Psoas muscle (tissue), 8 donors: Measurements from ENCODE around the gene KNDC1. TPM values are rescaled to one million over a fixed set of nuclear protein-coding genes. Genes with fewer than 3 reads are reported as not detected.

Experiments used
- ATAC-seq, 4 donors: fragments of 200-7000 bp; cut with Tn5 transposase; one replicate each; pipeline ENCODE4 v1.9.1; 2020; ENCODE audit warnings: moderate library complexity in 3 of 4, mild to moderate bottlenecking in 2 of 4
- DNase-seq, 2 donors: peaks; one replicate each; pipeline ENCODE4 v3.0.0-alpha.2; 2020
- H3K27ac ChIP-seq: fragments of 200-600 bp; one replicate; pipeline ENCODE4 v1.8.0; 2022
- H3K27me3 ChIP-seq, 3 donors: fragments of 200-600 bp in 1 of 3; one replicate each; pipeline versions ENCODE4 v1.6.1 to v1.8.0; 2013 to 2022; ENCODE audit warnings: low read length in 2 of 3, mild to moderate bottlenecking in 2 of 3, moderate library complexity in 1 of 3; ENCODE audit not compliant: insufficient read depth in 3 of 3
- H3K36me3 ChIP-seq, 2 donors: fragments of 200-600 bp in 1 of 2; one replicate each; pipeline versions ENCODE4 v1.6.1 to v1.8.0; 2013 to 2022; ENCODE audit warnings: low read depth in 1 of 2, mild to moderate bottlenecking in 1 of 2, moderate library complexity in 1 of 2; ENCODE audit not compliant: insufficient read depth in 1 of 2
- H3K4me1 ChIP-seq: fragments of 200-600 bp; one replicate; pipeline ENCODE4 v1.8.0; 2022
- H3K4me3 ChIP-seq: fragments of 200-600 bp; one replicate; pipeline ENCODE4 v1.8.0; 2022; ENCODE audit warnings: mild to moderate bottlenecking
- H3K9me3 ChIP-seq: fragments of 200-600 bp; one replicate; pipeline ENCODE4 v1.8.0; 2022
- WGBS, 3 donors: extraction: QIAGEN DNeasy Blood & Tissue Kit; methylation state at CpG; one replicate each; pipeline versions ENCODE4 v1.1.6 to v1.1.7; 2013; 5-methylcytosine and 5-hydroxymethylcytosine counted together
- intact Hi-C, 2 donors: fragments of 100-400 bp; cut with DNase I; formaldehyde crosslinking; loops; one replicate each; pipeline versions ENCODE4 v1.11.0 to v1.14.2; 2022
- polyA plus RNA-seq, 3 donors: library from polyadenylated mRNA; stranded (reverse); fragments of 200-250 nt; gene quantifications; one replicate each; pipeline ENCODE4 v1.2.3, GENCODE V29; 2013
- total RNA-seq, 4 donors: library from RNA; stranded (reverse); fragmentation: NEBNext Ultra II Directional in 2 of 4; extraction: Animal tissue kit (Norgen Biotek cat#: 25700) in 2 of 4; gene quantifications; one replicate each; pipeline versions ENCODE4 v1.2.1 to v1.2.4, GENCODE V29; 2021 to 2023
- TF ChIP-seq, protein P1 (sequence below): fragments of 200-600 bp; IDR thresholded peaks from one replicate; pipeline ENCODE4 v1.8.0; 2022; ENCODE audit warnings: antibody characterized with exemption
- donor health status: healthy with polysubstance abuse.
- donor health status: DM: no; HTN: no; CAD: no; lungs with moderate emphysema.
- donor health status: Bipolar disorder and iron deficiency.
- donor health status: healthy.
- donor health status: DM: yes; HTN: yes; CAD: no.
- donor health status: DM: no; HTN: no; CAD: no.
- donor health status: DM: no; HTN: no; CAD: no.
- donor health status: DM: yes; HTN: yes; CAD: no.

Gene KNDC1
- total and polyA plus RNA-seq, 7 donors = under 0.01 to 0.10 (median 0.01) TPM; not detected in 4

DNA sequence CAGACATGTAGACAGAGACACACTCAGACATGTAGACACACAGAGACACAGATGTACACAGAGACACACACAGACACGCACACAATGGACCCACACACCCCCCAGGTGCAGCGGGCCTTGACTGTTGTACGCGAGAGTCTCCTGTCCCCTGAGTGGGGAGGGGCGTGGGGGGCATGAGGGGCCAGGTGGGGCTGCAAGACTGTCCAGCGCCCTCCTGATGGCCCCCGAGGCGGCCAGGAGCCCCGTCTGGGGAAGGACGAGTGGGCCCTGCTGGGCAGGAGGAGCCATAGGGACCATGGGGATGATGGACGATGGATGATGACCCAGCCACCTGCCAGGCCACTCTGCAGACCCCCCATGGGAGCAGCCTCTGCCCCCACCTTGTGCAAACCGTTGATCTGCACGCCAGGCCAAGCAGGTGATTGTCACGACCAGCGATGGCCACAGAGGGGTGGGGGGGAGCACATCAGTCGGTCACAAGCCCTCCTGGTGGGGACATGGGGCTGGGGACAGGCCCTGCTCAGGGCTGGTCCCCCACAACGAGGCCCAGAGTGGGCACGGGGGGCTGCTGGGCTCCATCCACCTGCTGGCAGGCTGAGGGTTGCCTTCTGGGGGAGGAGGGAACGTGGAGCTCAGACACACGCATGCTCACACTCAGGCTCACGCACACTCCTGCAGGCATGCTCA lies 89.2 kb downstream of the KNDC1 start:
- no peaks in the 10 kb centered on the region for H3K9me3 ChIP-seq
- ATAC-seq (no peak), DNase-seq (no peak)
- no peak overlapping the region for H3K4me3 ChIP-seq
- TF ChIP-seq, protein P1, sequence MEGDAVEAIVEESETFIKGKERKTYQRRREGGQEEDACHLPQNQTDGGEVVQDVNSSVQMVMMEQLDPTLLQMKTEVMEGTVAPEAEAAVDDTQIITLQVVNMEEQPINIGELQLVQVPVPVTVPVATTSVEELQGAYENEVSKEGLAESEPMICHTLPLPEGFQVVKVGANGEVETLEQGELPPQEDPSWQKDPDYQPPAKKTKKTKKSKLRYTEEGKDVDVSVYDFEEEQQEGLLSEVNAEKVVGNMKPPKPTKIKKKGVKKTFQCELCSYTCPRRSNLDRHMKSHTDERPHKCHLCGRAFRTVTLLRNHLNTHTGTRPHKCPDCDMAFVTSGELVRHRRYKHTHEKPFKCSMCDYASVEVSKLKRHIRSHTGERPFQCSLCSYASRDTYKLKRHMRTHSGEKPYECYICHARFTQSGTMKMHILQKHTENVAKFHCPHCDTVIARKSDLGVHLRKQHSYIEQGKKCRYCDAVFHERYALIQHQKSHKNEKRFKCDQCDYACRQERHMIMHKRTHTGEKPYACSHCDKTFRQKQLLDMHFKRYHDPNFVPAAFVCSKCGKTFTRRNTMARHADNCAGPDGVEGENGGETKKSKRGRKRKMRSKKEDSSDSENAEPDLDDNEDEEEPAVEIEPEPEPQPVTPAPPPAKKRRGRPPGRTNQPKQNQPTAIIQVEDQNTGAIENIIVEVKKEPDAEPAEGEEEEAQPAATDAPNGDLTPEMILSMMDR = no peak
- WGBS, 3 donors = 58 to 60% (median 60%) methylated on average over 20 to 21 of the region's 21 CpGs
- no peak overlapping the region for H3K27ac ChIP-seq
- intact Hi-C loops = no loop called here
- peaks cover 0 to 55% (median 18%) of the 10 kb centered on the region in 3 donors for H3K27me3 ChIP-seq
- no peaks in the 10 kb centered on the region for H3K36me3 ChIP-seq
- no peaks in the 10 kb centered on the region for H3K4me1 ChIP-seq

DNA sequence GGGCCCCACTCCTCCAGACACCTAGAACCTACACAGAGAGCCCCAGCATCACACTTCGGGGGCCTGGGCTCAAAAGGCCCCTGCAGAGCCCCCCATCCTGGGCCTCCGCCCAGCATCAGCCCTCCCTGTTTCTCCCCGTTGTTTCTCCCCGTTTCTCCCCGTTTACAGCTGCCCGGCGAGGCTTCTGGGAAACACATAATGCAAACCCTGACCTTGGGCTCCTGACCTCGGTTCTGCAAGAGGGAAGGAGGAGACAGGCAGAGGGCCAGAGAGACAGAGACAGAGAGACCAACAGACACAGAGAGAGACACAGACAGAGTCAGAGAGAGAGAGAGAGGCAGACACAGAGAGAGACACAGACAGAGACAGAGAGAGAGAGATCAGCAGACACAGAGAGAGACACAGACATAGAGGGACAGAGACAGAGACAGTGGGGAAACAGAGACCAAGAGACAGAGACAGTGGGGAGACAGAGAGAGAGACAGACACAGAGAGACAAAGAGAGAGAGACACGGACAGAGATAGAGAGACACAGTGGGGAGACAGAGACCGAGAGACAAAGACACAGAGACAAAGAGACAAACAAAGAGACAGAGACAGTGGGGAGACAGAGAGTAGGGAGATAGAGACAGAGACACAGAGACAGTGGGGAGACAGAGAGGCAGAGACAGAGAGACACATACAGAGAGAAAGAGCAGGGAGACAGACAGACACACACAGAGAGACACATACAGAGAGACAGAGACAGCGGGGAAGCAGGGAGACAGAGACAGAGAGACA lies 90.1 kb downstream of the KNDC1 start:
- no peak overlapping the region for H3K4me3 ChIP-seq
- no peak overlapping the region for H3K27ac ChIP-seq
- H3K9me3 ChIP-seq = no peaks in the 10 kb centered on the region
- 37 to 49% (median 47%) methylated on average over 10 to 11 of the region's 11 CpGs for WGBS, 3 donors
- intact Hi-C loops = no loop called here
- DNase-seq (no peak), ATAC-seq (no peak)
- TF ChIP-seq, protein P1 = no peak
- H3K27me3 ChIP-seq = peaks cover 0 to 47% (median 14%) of the 10 kb centered on the region in 3 donors
- H3K4me1 ChIP-seq = no peaks in the 10 kb centered on the region
- H3K36me3 ChIP-seq = no peaks in the 10 kb centered on the region

DNA sequence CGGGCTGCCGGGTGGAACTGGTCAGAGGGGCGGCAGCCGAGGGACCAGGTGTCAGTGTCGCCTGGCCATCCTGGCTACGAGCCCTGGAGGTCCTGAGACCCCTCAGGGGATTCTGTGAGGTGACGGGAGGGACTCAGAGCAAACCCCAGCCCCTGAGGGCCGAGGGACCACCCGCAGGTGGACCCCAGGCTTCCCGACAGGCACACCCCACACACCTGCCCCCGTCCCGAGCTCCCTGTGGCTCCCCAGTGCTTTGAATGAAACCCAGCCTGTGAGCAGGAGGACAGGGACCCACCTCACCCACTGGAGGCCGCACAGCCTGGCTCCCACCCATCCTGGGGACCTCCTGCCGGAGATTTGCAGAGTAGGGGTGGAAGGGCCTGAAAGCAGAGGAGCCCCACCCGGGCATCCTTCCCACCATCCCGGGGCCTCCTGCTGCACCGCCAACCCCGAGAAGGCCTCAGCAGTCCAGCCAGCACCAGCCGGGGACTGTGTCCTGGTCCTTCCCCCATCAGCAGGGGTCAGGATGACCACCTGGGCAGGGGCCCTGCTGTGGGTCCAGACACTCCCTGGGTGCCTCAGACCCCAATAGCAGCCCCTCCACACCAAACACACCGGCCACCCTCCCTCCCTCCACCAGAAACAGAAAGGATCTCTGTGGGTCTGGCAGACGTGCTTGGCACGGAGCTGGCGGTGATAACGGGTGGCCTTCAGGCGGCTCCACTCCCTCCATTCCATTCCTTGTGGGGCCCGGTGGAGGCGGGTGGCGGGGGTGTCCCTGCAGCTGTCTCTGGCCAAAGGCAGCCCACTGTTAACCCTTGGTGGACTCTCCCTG lies 91.6 kb downstream of the KNDC1 start:
- Histone ChIP-seq H3K27ac (no peak overlapping the region), H3K9me3 (no peaks in the 10 kb centered on the region), H3K4me3 (no peak overlapping the region), H3K36me3 (no peaks in the 10 kb centered on the region), H3K4me1 (no peaks in the 10 kb centered on the region), H3K27me3 (peaks cover 0 to 33% (median 10%) of the 10 kb centered on the region in 3 donors)
- ATAC-seq (no peak), DNase-seq (no peak)
- WGBS, 3 donors = 48 to 54% (median 50%) methylated on average over 27 to 28 of the region's 28 CpGs
- TF ChIP-seq, protein P1 = no peak
- intact Hi-C loops = no loop called here

DNA sequence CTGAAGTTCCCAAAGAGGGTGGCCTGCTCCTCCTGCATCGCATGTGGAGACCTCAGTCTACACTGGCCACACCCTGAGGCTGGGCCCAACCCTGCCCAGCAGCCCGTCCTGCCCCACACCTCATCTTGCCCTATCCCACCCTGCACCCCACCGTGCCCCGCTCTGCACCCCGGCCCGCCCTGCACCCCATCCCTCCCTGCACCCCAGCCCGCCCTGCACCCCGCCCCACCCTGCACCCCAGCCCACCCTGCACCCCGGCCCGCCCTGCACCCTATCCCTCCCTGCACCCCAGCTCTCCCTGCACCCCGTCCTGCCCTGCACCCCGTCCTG lies 92.2 kb downstream of the KNDC1 start:
- intact Hi-C loops = no loop called here
- ATAC-seq = no peak
- no peaks in the 10 kb centered on the region for H3K36me3 ChIP-seq
- TF ChIP-seq, protein P1 = no peak
- peaks cover 0 to 28% (median 7%) of the 10 kb centered on the region in 3 donors for H3K27me3 ChIP-seq
- H3K4me1 ChIP-seq = no peaks in the 10 kb centered on the region
- H3K9me3 ChIP-seq = no peaks in the 10 kb centered on the region
- H3K27ac ChIP-seq = no peak overlapping the region
- no peak for DNase-seq
- H3K4me3 ChIP-seq = no peak overlapping the region
- 59 to 82% (median 78%) methylated on average over 4 to 12 of the region's 12 CpGs for WGBS, 3 donors
